H9 (cell line): ENCODE results near the gene MIEF1. TPM values are rescaled to one million over a fixed set of nuclear protein-coding genes. Genes with fewer than 3 reads are reported as not detected.

Source experiments
- DNase-seq: peaks from one replicate; pipeline ENCODE4 v3.0.0-alpha.2; 2017
- H2AFZ ChIP-seq: one replicate; pipeline ENCODE4 v1.6.1; 2013; ENCODE audit warnings: mild to moderate bottlenecking, low read length, control low read depth, moderate library complexity
- H2AK5ac ChIP-seq: 2 replicates; pipeline ENCODE4 v1.6.1; 2013; ENCODE audit warnings: low read length, control low read depth, mixed read lengths; ENCODE audit not compliant: insufficient read length
- H2BK120ac ChIP-seq: one replicate; pipeline ENCODE4 v1.6.1; 2013; ENCODE audit warnings: low read depth, mild to moderate bottlenecking, low read length, control low read depth, inconsistent platforms; ENCODE audit not compliant: poor library complexity, severe bottlenecking
- H2BK12ac ChIP-seq: 2 replicates; pipeline ENCODE4 v1.6.1; 2013; ENCODE audit warnings: low read length, control low read depth, mixed read lengths, low read depth; ENCODE audit not compliant: insufficient read length
- H2BK15ac ChIP-seq: 2 replicates; pipeline ENCODE4 v1.6.1; 2013; ENCODE audit warnings: low read depth, low read length, control low read depth
- H2BK20ac ChIP-seq: one replicate; pipeline ENCODE4 v1.6.1; 2013; ENCODE audit warnings: low read depth, mild to moderate bottlenecking, low read length, control low read depth, inconsistent platforms; ENCODE audit not compliant: poor library complexity, severe bottlenecking
- H2BK5ac ChIP-seq: 2 replicates; pipeline ENCODE4 v1.6.1; 2013; ENCODE audit warnings: low read length, control low read depth, mixed read lengths; ENCODE audit not compliant: insufficient read length
- H3K14ac ChIP-seq: 2 replicates; pipeline ENCODE4 v1.6.1; 2013; ENCODE audit warnings: low read length, control low read depth; ENCODE audit not compliant: insufficient read depth
- H3K18ac ChIP-seq: 2 replicates; pipeline ENCODE4 v1.6.1; 2013; ENCODE audit warnings: low read depth, mild to moderate bottlenecking, mixed read lengths, low read length, control low read depth; ENCODE audit not compliant: insufficient read length
- H3K23ac ChIP-seq: 2 replicates; pipeline ENCODE4 v1.6.1; 2013; ENCODE audit warnings: low read length, control low read depth, mixed read lengths, low read depth; ENCODE audit not compliant: insufficient read length
- H3K23me2 ChIP-seq: 2 replicates; pipeline ENCODE4 v1.6.1; 2013; ENCODE audit warnings: low read depth, mild to moderate bottlenecking, mixed read lengths, low read length, control low read depth; ENCODE audit not compliant: insufficient read length, poor library complexity, severe bottlenecking
- H3K27ac ChIP-seq: 2 replicates; pipeline ENCODE4 v1.5.1; 2013; ENCODE audit warnings: low read length, control low read depth, mixed read lengths, low read depth; ENCODE audit not compliant: insufficient read length
- H3K27me3 ChIP-seq: 2 replicates; pipeline ENCODE4 v1.6.1; 2013; ENCODE audit warnings: low read length, control low read depth, inconsistent platforms; ENCODE audit not compliant: insufficient read depth
- H3K4ac ChIP-seq: 2 replicates; pipeline ENCODE4 v1.6.1; 2013; ENCODE audit warnings: low read depth, mild to moderate bottlenecking, control low read depth, inconsistent platforms, low read length, moderate library complexity
- H3K4me1 ChIP-seq: 2 replicates; pipeline ENCODE4 v1.6.1; 2013; ENCODE audit warnings: low read length, control low read depth, inconsistent platforms; ENCODE audit not compliant: insufficient read depth
- H3K4me2 ChIP-seq: 2 replicates; pipeline ENCODE4 v1.6.1; 2013; ENCODE audit warnings: low read length, control low read depth, mixed read lengths; ENCODE audit not compliant: insufficient read length, insufficient read depth
- H3K56ac ChIP-seq: 2 replicates; pipeline ENCODE4 v1.6.1; 2013; ENCODE audit warnings: low read depth, mild to moderate bottlenecking, mixed read lengths, low read length, control low read depth; ENCODE audit not compliant: insufficient read length
- H3K79me1 ChIP-seq: 2 replicates; pipeline ENCODE4 v1.6.1; 2013; ENCODE audit warnings: low read depth, mild to moderate bottlenecking, moderate library complexity, low read length, control low read depth, inconsistent platforms; ENCODE audit not compliant: insufficient read depth, poor library complexity, severe bottlenecking
- H3K79me2 ChIP-seq: 2 replicates; pipeline ENCODE4 v1.6.1; 2013; ENCODE audit warnings: low read length, control low read depth, inconsistent platforms; ENCODE audit not compliant: insufficient read depth
- H3K9ac ChIP-seq: 2 replicates; pipeline ENCODE4 v1.6.1; 2013; ENCODE audit warnings: low read length, control low read depth, mixed read lengths; ENCODE audit not compliant: insufficient read length; ENCODE audit errors: extremely low read depth
- H3K9me3 ChIP-seq: one replicate; pipeline ENCODE4 v1.6.1; 2013; ENCODE audit warnings: low read depth, low read length, inconsistent platforms; ENCODE audit not compliant: control insufficient read depth
- H3T11ph ChIP-seq: one replicate; pipeline ENCODE4 v1.6.1; 2013; ENCODE audit warnings: mild to moderate bottlenecking, low read length, control low read depth, inconsistent platforms
- H4K20me1 ChIP-seq: one replicate; pipeline ENCODE4 v1.6.1; 2013; ENCODE audit not compliant: control insufficient read depth, insufficient read length, insufficient read depth
- H4K5ac ChIP-seq: 2 replicates; pipeline ENCODE4 v1.6.1; 2013; ENCODE audit warnings: low read depth, mild to moderate bottlenecking, mixed read lengths, low read length, control low read depth; ENCODE audit not compliant: insufficient read length
- H4K8ac ChIP-seq: replicated peaks from 2 replicates; pipeline ENCODE4 v1.6.1; 2013; ENCODE audit warnings: low read length, control low read depth, mixed read lengths, low read depth; ENCODE audit not compliant: insufficient read length
- H4K91ac ChIP-seq: 2 replicates; pipeline ENCODE4 v1.6.1; 2013; ENCODE audit warnings: low read depth, mild to moderate bottlenecking, moderate library complexity, mixed read lengths, low read length, control low read depth; ENCODE audit not compliant: insufficient read length
- H3K27ac Mint-ChIP-seq, 3 experiments: 2 replicates in 2 of 3; 3 replicates in 1 of 3; pipeline ENCODE4 v1.8.0; 2020 to 2021; ENCODE audit warnings: mixed read lengths in 3 of 3, mild to moderate bottlenecking in 1 of 3, moderate library complexity in 1 of 3
- H3K27me3 Mint-ChIP-seq: 2 replicates; pipeline ENCODE4 v1.8.0; 2021; ENCODE audit warnings: low read depth, mild to moderate bottlenecking, moderate library complexity, mixed read lengths
- H3K36me3 Mint-ChIP-seq, 3 experiments: 2 replicates in 2 of 3; 3 replicates in 1 of 3; pipeline ENCODE4 v1.8.0; 2020 to 2021; ENCODE audit warnings: low read depth in 3 of 3, mixed read lengths in 3 of 3; ENCODE audit not compliant: insufficient read depth in 1 of 3
- H3K4me1 Mint-ChIP-seq, 2 experiments: 2 replicates each; pipeline ENCODE4 v1.8.0; 2020; ENCODE audit warnings: mixed read lengths in 2 of 2
- H3K4me3 Mint-ChIP-seq, 2 experiments: 2 replicates in 1 of 2; 3 replicates in 1 of 2; pipeline ENCODE4 v1.8.0; 2020 to 2021; ENCODE audit warnings: mild to moderate bottlenecking in 2 of 2, mixed read lengths in 2 of 2, moderate library complexity in 1 of 2
- H3K9me3 Mint-ChIP-seq, 2 experiments: 2 replicates in 1 of 2; 3 replicates in 1 of 2; pipeline ENCODE4 v1.8.0; 2020; ENCODE audit warnings: mild to moderate bottlenecking in 2 of 2, mixed read lengths in 2 of 2, moderate library complexity in 1 of 2
- CTCF ChIP-seq: fragments of 200-600 bp; sonication (generic); conservative IDR thresholded peaks from 3 replicates; pipeline ENCODE4 v1.8.0; 2021; ENCODE audit warnings: antibody characterized with exemption, mild to moderate bottlenecking
- WGBS: extraction: QIAGEN DNeasy Blood & Tissue Kit; methylation state at CpG from one replicate; pipeline ENCODE4 v1.1.7; 2013; ENCODE audit warnings: missing lambda C conversion rate, low lambda C conversion rate, mixed read lengths; ENCODE audit not compliant: insufficient read length; ENCODE audit errors: extremely low coverage; 5-methylcytosine and 5-hydroxymethylcytosine counted together
- total RNA-seq: library from RNA; stranded (reverse); gene quantifications from 2 replicates; pipeline ENCODE4 v1.2.1, GENCODE V29; 2021

MIEF1 gene
- total RNA-seq, 1 experiment from 2014 or later = 32.6 TPM

GRCh38 chr22:39487826-39488520 is 14.1 kb upstream of the MIEF1 start:
- Histone ChIP-seq H3K9ac (no peak overlapping the region), H2BK120ac (no peak overlapping the region), H3K14ac (no peak overlapping the region), H3K9me3 (no peaks in the 10 kb centered on the region), H4K5ac (no peak overlapping the region), H3K27ac (no peak overlapping the region), H3T11ph (no peak overlapping the region), H3K27me3 (no peaks in the 10 kb centered on the region), H3K23me2 (no peaks in the 10 kb centered on the region), H2AK5ac (no peak overlapping the region), H3K23ac (no peak overlapping the region), H2AFZ (no peak overlapping the region), H4K20me1 (no peaks in the 10 kb centered on the region), H2BK5ac (no peak overlapping the region), H3K4ac (no peak overlapping the region), H3K18ac (no peak overlapping the region), H2BK12ac (no peak overlapping the region), H4K91ac (no peak overlapping the region), H3K79me1 (no peaks in the 10 kb centered on the region), H3K4me2 (no peak overlapping the region), H3K56ac (no peak overlapping the region), H2BK20ac (no peak overlapping the region), H2BK15ac (no peak overlapping the region), H3K4me1 (no peaks in the 10 kb centered on the region), H3K79me2 (no peaks in the 10 kb centered on the region), H4K8ac (no peak overlapping the region)
- Mint-ChIP-seq H3K4me3 (no peak overlapping the region), H3K27ac (no peak overlapping the region), H3K9me3 (no peaks in the 10 kb centered on the region), H3K4me1 (peaks cover 6 to 14% of the 10 kb centered on the region in 2 experiments), H3K36me3 (peaks cover 0 to 6% (median 4%) of the 10 kb centered on the region in 3 experiments; a peak in 3 of 7 replicates), H3K27me3 (peaks cover 32% of the 10 kb centered on the region)
- no CpG with 5 or more reads among the region's 70 CpGs for WGBS
- TF ChIP-seq CTCF = no peak
- no peak for DNase-seq
